H9 (cell line): ENCODE results near the gene FADS1. TPM values are rescaled to one million over a fixed set of nuclear protein-coding genes. Genes with fewer than 3 reads are reported as not detected.

Experiments
- DNase-seq: peaks from one replicate; pipeline ENCODE4 v3.0.0-alpha.2; 2017
- H2AFZ ChIP-seq: one replicate; pipeline ENCODE4 v1.6.1; 2013; ENCODE audit warnings: mild to moderate bottlenecking, low read length, control low read depth, moderate library complexity
- H2AK5ac ChIP-seq: 2 replicates; pipeline ENCODE4 v1.6.1; 2013; ENCODE audit warnings: low read length, control low read depth, mixed read lengths; ENCODE audit not compliant: insufficient read length
- H2BK120ac ChIP-seq: one replicate; pipeline ENCODE4 v1.6.1; 2013; ENCODE audit warnings: low read depth, mild to moderate bottlenecking, low read length, control low read depth, inconsistent platforms; ENCODE audit not compliant: poor library complexity, severe bottlenecking
- H2BK12ac ChIP-seq: 2 replicates; pipeline ENCODE4 v1.6.1; 2013; ENCODE audit warnings: low read length, control low read depth, mixed read lengths, low read depth; ENCODE audit not compliant: insufficient read length
- H2BK15ac ChIP-seq: 2 replicates; pipeline ENCODE4 v1.6.1; 2013; ENCODE audit warnings: low read depth, low read length, control low read depth
- H2BK20ac ChIP-seq: one replicate; pipeline ENCODE4 v1.6.1; 2013; ENCODE audit warnings: low read depth, mild to moderate bottlenecking, low read length, control low read depth, inconsistent platforms; ENCODE audit not compliant: poor library complexity, severe bottlenecking
- H2BK5ac ChIP-seq: 2 replicates; pipeline ENCODE4 v1.6.1; 2013; ENCODE audit warnings: low read length, control low read depth, mixed read lengths; ENCODE audit not compliant: insufficient read length
- H3K14ac ChIP-seq: 2 replicates; pipeline ENCODE4 v1.6.1; 2013; ENCODE audit warnings: low read length, control low read depth; ENCODE audit not compliant: insufficient read depth
- H3K18ac ChIP-seq: 2 replicates; pipeline ENCODE4 v1.6.1; 2013; ENCODE audit warnings: low read depth, mild to moderate bottlenecking, mixed read lengths, low read length, control low read depth; ENCODE audit not compliant: insufficient read length
- H3K23ac ChIP-seq: 2 replicates; pipeline ENCODE4 v1.6.1; 2013; ENCODE audit warnings: low read length, control low read depth, mixed read lengths, low read depth; ENCODE audit not compliant: insufficient read length
- H3K23me2 ChIP-seq: 2 replicates; pipeline ENCODE4 v1.6.1; 2013; ENCODE audit warnings: low read depth, mild to moderate bottlenecking, mixed read lengths, low read length, control low read depth; ENCODE audit not compliant: insufficient read length, poor library complexity, severe bottlenecking
- H3K27ac ChIP-seq: 2 replicates; pipeline ENCODE4 v1.5.1; 2013; ENCODE audit warnings: low read length, control low read depth, mixed read lengths, low read depth; ENCODE audit not compliant: insufficient read length
- H3K27me3 ChIP-seq: 2 replicates; pipeline ENCODE4 v1.6.1; 2013; ENCODE audit warnings: low read length, control low read depth, inconsistent platforms; ENCODE audit not compliant: insufficient read depth
- H3K4ac ChIP-seq: 2 replicates; pipeline ENCODE4 v1.6.1; 2013; ENCODE audit warnings: low read depth, mild to moderate bottlenecking, control low read depth, inconsistent platforms, low read length, moderate library complexity
- H3K4me1 ChIP-seq: 2 replicates; pipeline ENCODE4 v1.6.1; 2013; ENCODE audit warnings: low read length, control low read depth, inconsistent platforms; ENCODE audit not compliant: insufficient read depth
- H3K4me2 ChIP-seq: 2 replicates; pipeline ENCODE4 v1.6.1; 2013; ENCODE audit warnings: low read length, control low read depth, mixed read lengths; ENCODE audit not compliant: insufficient read length, insufficient read depth
- H3K56ac ChIP-seq: 2 replicates; pipeline ENCODE4 v1.6.1; 2013; ENCODE audit warnings: low read depth, mild to moderate bottlenecking, mixed read lengths, low read length, control low read depth; ENCODE audit not compliant: insufficient read length
- H3K79me1 ChIP-seq: 2 replicates; pipeline ENCODE4 v1.6.1; 2013; ENCODE audit warnings: low read depth, mild to moderate bottlenecking, moderate library complexity, low read length, control low read depth, inconsistent platforms; ENCODE audit not compliant: insufficient read depth, poor library complexity, severe bottlenecking
- H3K79me2 ChIP-seq: 2 replicates; pipeline ENCODE4 v1.6.1; 2013; ENCODE audit warnings: low read length, control low read depth, inconsistent platforms; ENCODE audit not compliant: insufficient read depth
- H3K9ac ChIP-seq: 2 replicates; pipeline ENCODE4 v1.6.1; 2013; ENCODE audit warnings: low read length, control low read depth, mixed read lengths; ENCODE audit not compliant: insufficient read length; ENCODE audit errors: extremely low read depth
- H3K9me3 ChIP-seq: one replicate; pipeline ENCODE4 v1.6.1; 2013; ENCODE audit warnings: low read depth, low read length, inconsistent platforms; ENCODE audit not compliant: control insufficient read depth
- H3T11ph ChIP-seq: one replicate; pipeline ENCODE4 v1.6.1; 2013; ENCODE audit warnings: mild to moderate bottlenecking, low read length, control low read depth, inconsistent platforms
- H4K20me1 ChIP-seq: one replicate; pipeline ENCODE4 v1.6.1; 2013; ENCODE audit not compliant: control insufficient read depth, insufficient read length, insufficient read depth
- H4K5ac ChIP-seq: 2 replicates; pipeline ENCODE4 v1.6.1; 2013; ENCODE audit warnings: low read depth, mild to moderate bottlenecking, mixed read lengths, low read length, control low read depth; ENCODE audit not compliant: insufficient read length
- H4K8ac ChIP-seq: replicated peaks from 2 replicates; pipeline ENCODE4 v1.6.1; 2013; ENCODE audit warnings: low read length, control low read depth, mixed read lengths, low read depth; ENCODE audit not compliant: insufficient read length
- H4K91ac ChIP-seq: 2 replicates; pipeline ENCODE4 v1.6.1; 2013; ENCODE audit warnings: low read depth, mild to moderate bottlenecking, moderate library complexity, mixed read lengths, low read length, control low read depth; ENCODE audit not compliant: insufficient read length
- H3K27ac Mint-ChIP-seq, 3 experiments: 2 replicates in 2 of 3; 3 replicates in 1 of 3; pipeline ENCODE4 v1.8.0; 2020 to 2021; ENCODE audit warnings: mixed read lengths in 3 of 3, mild to moderate bottlenecking in 1 of 3, moderate library complexity in 1 of 3
- H3K27me3 Mint-ChIP-seq: 2 replicates; pipeline ENCODE4 v1.8.0; 2021; ENCODE audit warnings: low read depth, mild to moderate bottlenecking, moderate library complexity, mixed read lengths
- H3K36me3 Mint-ChIP-seq, 3 experiments: 2 replicates in 2 of 3; 3 replicates in 1 of 3; pipeline ENCODE4 v1.8.0; 2020 to 2021; ENCODE audit warnings: low read depth in 3 of 3, mixed read lengths in 3 of 3; ENCODE audit not compliant: insufficient read depth in 1 of 3
- H3K4me1 Mint-ChIP-seq, 2 experiments: 2 replicates each; pipeline ENCODE4 v1.8.0; 2020; ENCODE audit warnings: mixed read lengths in 2 of 2
- H3K4me3 Mint-ChIP-seq, 2 experiments: 2 replicates in 1 of 2; 3 replicates in 1 of 2; pipeline ENCODE4 v1.8.0; 2020 to 2021; ENCODE audit warnings: mild to moderate bottlenecking in 2 of 2, mixed read lengths in 2 of 2, moderate library complexity in 1 of 2
- H3K9me3 Mint-ChIP-seq, 2 experiments: 2 replicates in 1 of 2; 3 replicates in 1 of 2; pipeline ENCODE4 v1.8.0; 2020; ENCODE audit warnings: mild to moderate bottlenecking in 2 of 2, mixed read lengths in 2 of 2, moderate library complexity in 1 of 2
- WGBS: extraction: QIAGEN DNeasy Blood & Tissue Kit; methylation state at CpG from one replicate; pipeline ENCODE4 v1.1.7; 2013; ENCODE audit warnings: missing lambda C conversion rate, low lambda C conversion rate, mixed read lengths; ENCODE audit not compliant: insufficient read length; ENCODE audit errors: extremely low coverage; 5-methylcytosine and 5-hydroxymethylcytosine counted together
- total RNA-seq: library from RNA; stranded (reverse); gene quantifications from 2 replicates; pipeline ENCODE4 v1.2.1, GENCODE V29; 2021
- TF ChIP-seq, protein P1 (sequence below): fragments of 200-600 bp; sonication (generic); conservative IDR thresholded peaks from 3 replicates; pipeline ENCODE4 v1.8.0; 2021; ENCODE audit warnings: antibody characterized with exemption, mild to moderate bottlenecking

Gene FADS1
- total RNA-seq, 1 experiment from 2014 or later = 125 TPM

- H2BK5ac ChIP-seq = no peak overlapping the region
- no peak overlapping the region for H3K4ac ChIP-seq
- H3K27ac Mint-ChIP-seq = peak overlapping the region in 2 of 3 experiments; percentile 34 to 40; a peak in 1 of 7 replicates
- no peak overlapping the region for H4K91ac ChIP-seq
- H3K14ac ChIP-seq = no peak overlapping the region
- H3K36me3 Mint-ChIP-seq = peaks cover 58 to 65% (median 64%) of the 10 kb centered on the region in 3 experiments
- H2BK120ac ChIP-seq = no peak overlapping the region
- WGBS = no CpG with 5 or more reads among the region's 4 CpGs
- H2BK12ac ChIP-seq = no peak overlapping the region
- no peak overlapping the region for H2AK5ac ChIP-seq
- H3K4me1 ChIP-seq = peaks cover 7% of the 10 kb centered on the region
- H2BK20ac ChIP-seq = no peak overlapping the region
- H3K4me1 Mint-ChIP-seq = peaks cover 15 to 17% of the 10 kb centered on the region in 2 experiments
- no peak overlapping the region for H3K18ac ChIP-seq
- no peak overlapping the region for H3K27ac ChIP-seq
- H3K4me2 ChIP-seq = no peak overlapping the region
- no peaks in the 10 kb centered on the region for H3K27me3 ChIP-seq
- no peak overlapping the region for H3K23ac ChIP-seq
- TF ChIP-seq, protein P1, sequence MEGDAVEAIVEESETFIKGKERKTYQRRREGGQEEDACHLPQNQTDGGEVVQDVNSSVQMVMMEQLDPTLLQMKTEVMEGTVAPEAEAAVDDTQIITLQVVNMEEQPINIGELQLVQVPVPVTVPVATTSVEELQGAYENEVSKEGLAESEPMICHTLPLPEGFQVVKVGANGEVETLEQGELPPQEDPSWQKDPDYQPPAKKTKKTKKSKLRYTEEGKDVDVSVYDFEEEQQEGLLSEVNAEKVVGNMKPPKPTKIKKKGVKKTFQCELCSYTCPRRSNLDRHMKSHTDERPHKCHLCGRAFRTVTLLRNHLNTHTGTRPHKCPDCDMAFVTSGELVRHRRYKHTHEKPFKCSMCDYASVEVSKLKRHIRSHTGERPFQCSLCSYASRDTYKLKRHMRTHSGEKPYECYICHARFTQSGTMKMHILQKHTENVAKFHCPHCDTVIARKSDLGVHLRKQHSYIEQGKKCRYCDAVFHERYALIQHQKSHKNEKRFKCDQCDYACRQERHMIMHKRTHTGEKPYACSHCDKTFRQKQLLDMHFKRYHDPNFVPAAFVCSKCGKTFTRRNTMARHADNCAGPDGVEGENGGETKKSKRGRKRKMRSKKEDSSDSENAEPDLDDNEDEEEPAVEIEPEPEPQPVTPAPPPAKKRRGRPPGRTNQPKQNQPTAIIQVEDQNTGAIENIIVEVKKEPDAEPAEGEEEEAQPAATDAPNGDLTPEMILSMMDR = no peak
- no peak for DNase-seq
- H3T11ph ChIP-seq = no peak overlapping the region
- no peaks in the 10 kb centered on the region for H3K27me3 Mint-ChIP-seq
- H3K79me2 ChIP-seq = peaks cover 2% of the 10 kb centered on the region; the same call in 1 of the 2 replicates
- H4K8ac ChIP-seq = no peak overlapping the region
- no peak overlapping the region for H3K9ac ChIP-seq
- no peak overlapping the region for H3K56ac ChIP-seq
- peaks cover 6% of the 10 kb centered on the region for H3K23me2 ChIP-seq
- no peak overlapping the region for H2AFZ ChIP-seq
- H3K79me1 ChIP-seq = no peaks in the 10 kb centered on the region
- H4K20me1 ChIP-seq = no peaks in the 10 kb centered on the region
- H4K5ac ChIP-seq = no peak overlapping the region
- no peak overlapping the region for H3K4me3 Mint-ChIP-seq
- H3K9me3 Mint-ChIP-seq = peaks cover 0 to 2% of the 10 kb centered on the region in 2 experiments; a peak in 2 of 5 replicates
- no peak overlapping the region for H2BK15ac ChIP-seq
- no peaks in the 10 kb centered on the region for H3K9me3 ChIP-seq
These were observed 3.9 kb downstream of the FADS1 start for GRCh38 chr11:61812736-61813411.
